ENCODE measurements around the gene AAK1.
A peak's percentile ranks its signal among the peaks of the same experiment; 100 is the strongest.
"Not testable (repeated sequence)": the region's sequence is repeated elsewhere in the genome, so short reads cannot be mapped to it uniquely, and the experiment has no call there.

The AAK1 gene

DNA sequence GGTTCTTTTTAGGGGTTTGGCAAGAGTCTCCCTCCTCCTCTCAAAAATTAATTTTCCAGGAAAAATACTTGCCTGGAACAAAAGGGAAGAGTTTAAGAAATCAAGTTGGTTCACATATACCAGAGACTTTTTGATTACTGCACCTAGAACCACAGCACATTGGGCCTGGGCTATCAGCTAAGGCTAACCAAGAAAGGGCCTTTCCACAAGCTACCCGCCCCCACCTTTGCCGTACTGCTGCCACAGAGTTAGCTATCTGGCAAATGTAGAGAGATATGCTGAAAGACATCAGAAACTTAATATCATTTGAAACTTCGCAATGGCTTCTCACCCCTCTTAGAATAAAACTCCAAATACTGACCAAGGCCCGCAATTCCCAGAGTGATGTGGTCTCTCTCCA, 76.9 kb downstream of the AAK1 start:
- DNase-seq, result no peak

DNA sequence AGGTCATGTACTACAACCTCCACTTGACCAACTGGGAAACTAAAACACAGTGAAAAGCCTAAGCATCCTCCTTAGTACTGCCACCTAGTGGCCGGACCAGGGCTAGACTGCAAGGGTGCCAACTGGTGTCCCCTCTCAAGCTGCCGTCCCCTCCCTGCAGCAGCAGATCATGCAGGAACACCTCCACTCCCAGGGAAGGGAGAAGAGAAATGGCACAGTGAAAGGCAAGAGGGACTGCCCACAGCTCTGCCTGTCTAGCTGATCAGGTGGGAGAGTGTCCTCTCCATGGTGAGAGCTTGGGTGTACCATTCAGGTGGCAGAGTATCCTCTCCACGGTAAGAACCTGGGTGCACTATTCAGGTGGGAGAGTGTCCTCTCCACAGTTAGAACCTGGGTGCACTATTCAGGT, 78.1 kb downstream of the AAK1 start:
- DNase-seq, result peak; percentile 27

DNA sequence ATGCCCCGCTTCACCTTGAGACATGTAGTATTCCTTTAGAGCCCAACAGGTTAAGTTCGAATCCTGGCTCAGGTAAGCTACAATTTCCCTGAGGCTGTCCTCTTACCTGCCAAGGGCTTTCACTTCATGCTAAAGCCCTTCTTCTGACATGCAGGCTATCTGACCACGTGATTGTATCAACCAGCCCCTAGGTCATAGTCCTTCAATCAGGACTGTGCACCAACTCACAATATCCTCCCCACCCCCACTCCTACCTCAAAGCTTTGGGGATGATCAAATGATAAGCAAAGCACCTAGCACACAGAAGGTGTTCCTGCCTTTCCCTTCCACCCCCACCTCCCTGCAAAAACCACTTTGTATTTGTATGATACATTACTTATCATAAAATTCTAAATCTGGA, 78.9 kb downstream of the AAK1 start:
- no peak for DNase-seq

DNA sequence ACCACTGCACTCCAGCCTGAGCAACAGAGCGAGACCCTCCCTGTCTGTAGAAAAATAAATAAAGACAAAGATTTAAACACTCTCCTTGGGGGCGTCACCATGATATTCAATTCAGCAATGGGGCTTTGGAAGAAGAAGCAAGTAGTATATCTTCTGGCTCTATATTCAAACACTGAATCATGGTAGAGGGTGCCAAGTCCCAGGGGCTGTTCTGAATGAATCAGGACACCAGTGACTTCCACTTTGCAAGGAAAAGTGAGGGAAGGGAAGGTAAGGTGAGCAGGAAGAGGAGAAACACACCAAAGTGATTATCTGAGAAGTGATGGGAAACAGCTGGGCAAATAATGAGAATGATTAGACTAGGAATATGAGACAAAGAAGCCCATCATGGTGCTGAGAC, 80.5 kb downstream of the AAK1 start:
- DNase-seq, result no peak

DNA sequence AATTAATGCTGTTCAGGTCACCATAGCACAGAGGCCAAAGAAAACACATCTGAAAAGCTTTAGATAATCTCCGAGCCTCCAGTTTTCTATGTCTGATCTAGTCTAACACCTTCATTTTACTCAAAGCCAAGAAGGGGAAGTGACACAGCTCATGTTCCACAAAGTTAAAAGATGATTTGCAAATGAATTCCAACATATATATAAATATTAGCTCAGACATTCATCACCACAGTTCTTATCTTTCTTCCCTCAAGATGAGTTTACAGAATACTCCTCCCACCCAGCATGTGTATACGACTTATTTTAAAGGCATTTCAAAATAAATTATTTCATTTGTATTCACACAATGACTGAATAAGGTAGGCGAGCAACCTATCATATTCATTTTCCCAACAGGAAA, 82.4 kb downstream of the AAK1 start:
- DNase-seq, result no peak

DNA sequence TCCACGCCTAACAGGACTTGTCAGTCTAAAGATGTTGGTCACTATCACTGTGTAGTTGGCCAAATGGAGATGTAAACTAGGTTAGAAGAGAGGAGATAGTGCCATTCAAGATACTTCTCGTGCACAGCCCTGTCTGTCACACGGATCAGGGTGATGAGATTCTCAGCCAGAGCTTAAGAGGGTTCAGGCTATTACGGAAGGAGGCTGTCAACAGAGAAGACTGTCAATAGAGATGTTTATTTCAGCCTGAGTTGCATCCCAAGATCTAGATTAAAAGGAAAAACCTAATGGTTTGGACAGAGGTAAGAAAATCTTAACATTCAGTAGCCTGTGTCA, 83.4 kb downstream of the AAK1 start:
- DNase-seq, result no peak

DNA sequence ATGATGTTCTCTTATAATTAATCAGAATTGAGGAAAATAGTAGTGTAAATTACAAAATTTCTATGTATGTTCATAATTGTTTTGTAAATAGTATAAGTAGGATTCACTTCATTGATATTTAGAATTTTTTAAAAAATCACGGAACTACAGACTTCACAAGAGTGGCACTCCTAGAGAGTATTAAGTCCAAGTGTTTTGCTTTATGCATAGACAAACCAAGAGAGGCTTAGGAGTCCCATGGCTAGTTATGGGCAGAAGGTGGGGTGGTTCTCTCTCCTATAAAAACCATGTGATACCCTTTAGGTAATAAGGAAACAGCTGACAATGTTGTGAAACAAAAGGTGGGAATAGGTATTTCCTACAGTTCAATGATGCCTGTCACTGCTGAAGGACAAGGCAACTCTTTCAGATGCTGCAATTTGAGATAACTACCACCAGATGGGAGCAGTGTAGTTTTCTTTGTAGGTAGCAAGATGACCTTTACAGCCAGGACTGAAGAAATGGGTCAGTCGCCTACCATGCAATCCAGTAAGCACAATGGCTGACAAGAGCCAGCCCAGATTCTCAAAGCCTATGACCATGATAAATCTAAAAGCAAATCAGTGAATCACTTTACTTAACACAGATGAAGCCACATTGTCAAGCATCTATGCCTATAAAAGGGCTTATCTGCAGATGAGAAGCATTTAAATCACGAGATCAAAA, 83.9 kb downstream of the AAK1 start:
- DNase-seq, result peak; percentile 35

DNA sequence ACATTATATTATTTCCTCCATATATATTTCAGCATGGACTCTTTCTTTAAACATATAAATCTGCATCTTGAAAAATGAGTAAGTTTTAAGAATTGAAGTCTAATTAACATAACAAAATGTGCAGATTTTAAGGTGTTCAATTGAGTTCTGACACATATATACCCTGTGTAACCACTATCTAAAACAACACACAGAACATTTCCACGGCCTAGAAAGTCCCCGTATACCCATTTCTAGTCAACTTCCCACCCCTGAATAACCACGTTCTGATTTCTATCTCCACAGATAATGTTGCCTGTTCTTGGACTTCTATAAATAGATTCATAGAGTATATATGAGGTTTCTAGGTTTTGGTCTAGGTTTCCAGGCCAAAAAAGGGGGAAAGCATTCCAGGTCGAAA, 87.5 kb downstream of the AAK1 start:
- no peak for DNase-seq

DNA sequence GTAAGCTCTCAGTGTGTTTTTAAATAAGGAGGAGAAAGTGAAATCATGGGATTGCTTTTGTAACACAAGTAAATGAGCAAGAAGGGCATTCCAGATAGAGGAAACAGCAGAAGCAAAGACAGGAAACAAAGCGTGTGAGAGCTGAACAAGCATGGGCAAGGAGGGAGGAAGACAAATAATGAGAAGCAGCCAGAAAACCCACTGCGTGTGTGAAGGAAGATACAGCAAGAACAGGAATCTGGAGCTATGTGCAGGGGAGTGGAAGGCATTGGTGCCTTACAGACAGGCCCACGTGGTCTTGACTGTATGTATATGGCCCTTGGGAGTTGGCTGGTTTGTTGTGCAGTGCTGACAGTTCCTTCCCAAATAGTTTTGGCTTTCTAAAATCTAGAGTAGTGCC, 88.6 kb downstream of the AAK1 start:
- DNase-seq, result peak; percentile 73

DNA sequence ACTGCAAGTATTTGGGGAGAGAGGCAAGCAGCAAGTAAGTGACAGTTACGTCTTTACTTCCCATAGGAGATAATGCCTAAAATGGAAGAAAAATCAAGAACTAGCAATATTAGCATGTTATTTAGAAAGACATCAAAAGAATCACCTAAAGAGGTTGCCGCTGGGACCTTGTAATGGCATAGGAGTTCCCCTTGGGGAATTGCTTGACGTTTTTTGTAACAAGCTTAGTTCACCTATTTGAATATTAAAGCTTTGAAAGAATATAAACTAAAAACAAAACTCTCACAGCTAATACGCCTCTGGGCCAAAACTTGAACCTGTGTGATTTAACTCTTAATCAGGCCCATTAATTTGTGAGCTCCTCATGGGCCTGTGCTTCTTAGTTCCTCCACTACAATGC, 89.0 kb downstream of the AAK1 start:
- DNase-seq, result no peak

DNA sequence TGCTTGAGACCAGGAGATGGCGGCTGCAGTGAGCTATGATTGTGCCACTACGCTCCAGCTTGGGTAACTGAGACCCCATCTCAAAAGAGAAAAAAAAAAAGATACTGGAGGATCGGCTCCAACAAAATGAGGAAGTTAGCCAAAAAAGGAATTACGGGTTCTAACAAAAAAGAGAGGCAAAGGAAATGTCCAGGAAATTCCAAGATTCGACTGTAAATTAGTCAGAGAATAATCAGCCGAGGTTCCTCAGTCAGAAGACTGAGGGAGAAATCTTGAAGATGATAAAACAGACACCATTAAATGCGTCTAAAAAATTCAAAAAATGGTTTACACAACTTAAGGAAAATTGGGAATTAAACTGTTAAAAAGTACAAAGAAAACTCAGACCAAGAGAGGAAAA, 89.5 kb downstream of the AAK1 start:
- no peak for DNase-seq

DNA sequence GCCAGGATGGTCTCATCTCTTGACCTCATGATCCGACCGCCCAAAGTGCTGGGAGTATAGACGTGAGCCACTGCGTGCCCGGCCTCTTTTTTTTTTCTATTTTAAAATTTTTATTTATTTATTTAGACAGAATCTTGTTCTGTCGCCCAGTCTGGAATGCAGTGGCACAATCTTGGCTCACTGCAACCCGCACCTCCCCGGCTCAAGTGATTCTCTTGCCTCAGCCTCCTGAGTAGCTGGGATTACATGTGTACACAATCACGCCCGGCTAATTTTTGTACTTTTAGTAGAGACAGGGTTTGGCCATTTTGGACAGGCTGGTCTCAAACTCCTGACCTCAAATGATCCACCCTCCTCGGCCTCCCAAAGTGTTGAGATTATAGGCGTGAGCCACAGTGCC, 93.0 kb downstream of the AAK1 start:
- DNase-seq, result not testable (repeated sequence)

DNA sequence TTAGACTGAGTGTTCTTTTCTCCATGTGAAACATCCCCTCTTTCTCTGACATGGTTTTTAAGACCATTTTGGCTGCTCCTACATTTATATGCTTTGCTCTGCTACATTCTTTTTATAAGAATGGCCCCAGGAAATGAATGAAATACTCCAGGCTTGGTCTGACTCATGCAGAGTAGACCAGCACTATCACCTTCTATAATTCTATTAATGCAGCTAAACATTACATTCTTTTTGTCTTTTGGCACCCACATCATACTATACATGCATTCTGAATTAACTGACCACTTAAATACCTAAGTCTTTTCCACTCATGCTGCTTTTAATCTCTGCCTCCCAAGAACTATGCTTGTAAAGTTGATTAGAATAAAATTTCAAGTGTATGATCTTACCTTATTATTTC, 94.1 kb downstream of the AAK1 start:
- DNase-seq, result no peak

DNA sequence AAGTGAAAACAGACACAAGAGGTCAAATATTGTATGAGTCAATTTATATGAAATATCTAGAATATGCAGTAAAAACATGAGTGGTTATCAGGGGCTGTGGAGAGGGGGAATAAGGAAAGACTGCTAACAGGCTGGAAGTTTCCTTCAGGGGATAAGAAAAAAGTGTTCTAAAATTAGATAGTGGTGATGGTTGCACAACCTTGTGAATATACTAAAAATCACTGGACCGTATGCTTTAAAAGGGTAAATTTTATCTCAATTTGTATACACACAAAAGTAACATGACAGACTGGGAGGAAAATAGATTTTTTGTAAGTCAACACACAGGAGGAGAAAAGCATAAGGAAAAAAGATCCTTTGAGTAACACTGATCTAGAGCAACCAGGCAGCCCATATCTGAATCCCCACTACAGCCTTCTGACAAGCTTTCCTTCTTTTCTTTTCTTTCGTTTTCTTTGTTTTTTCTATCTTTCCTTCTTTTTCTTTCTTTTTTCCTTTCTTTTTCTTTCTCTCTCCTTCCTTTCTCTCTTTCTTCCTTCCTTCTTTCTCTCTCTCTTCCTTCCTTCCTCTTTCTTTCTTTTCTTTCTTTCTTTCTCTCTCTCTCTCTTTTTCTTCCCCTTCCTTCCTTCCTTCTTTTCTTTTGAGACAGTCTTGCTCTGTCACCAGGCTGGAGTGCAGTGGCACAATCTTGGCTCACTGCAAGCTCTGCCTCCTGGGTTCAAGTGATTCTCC, 95.4 kb downstream of the AAK1 start:
- DNase-seq, result no peak

DNA sequence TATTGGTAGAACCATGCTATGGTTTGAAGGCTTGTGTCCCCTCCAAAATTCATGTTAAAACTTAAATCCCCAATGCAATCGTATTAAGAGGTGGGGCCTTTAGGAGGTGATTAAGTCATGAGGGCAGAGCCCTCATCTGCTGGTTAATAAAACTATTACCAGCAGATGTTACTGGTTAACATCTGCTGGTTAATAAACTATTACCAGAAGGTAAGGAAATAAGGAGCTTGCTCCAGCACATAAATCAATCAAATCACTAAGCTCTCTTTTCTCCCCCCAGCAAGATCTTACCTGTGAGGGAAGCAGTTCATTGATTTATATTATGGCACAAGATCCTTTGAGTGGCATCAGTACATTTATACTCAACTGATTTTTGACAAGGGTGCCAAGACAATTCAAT, 96.9 kb downstream of the AAK1 start:
- DNase-seq, result no peak

DNA sequence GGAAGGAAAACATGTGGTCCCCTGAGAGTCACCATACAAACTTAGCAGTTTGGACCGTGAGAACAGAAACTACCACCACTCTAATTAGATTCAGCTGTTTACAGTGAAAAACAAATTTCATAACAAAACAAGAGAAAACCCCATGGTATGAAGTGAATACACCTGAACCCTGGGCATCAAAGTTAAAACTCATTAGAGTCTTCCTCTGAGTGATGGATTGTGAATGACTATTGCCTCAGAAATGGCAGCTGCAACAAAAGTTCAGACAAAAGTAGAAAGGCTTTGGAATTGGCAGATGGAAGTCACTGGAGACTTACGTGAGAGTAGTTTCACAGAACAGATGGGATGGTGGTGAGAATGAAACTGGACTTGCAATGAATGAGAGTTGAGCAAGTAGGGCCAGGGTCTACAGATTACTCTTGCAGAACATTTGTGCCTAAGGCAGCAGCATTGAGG, 98.0 kb downstream of the AAK1 start:
- no peak for DNase-seq

DNA sequence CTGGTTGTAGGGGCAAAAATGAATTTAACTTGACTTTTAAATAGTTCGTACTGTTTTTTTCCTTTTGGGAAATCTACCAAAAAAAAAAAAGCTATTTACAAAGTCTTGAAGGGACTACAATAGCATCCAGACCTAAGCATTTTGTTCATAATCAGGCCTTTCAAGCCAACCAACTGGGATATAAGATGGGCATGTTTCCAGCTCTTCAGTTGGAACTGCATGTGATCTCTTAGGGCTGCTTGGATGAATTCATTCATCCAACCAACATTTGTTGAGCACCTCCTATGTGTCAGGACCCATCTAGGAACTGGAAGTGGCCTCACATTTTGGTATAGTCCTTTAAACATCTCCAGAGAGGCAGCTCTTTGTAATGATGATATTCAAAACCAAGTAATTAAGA, 98.6 kb downstream of the AAK1 start:
- DNase-seq, result no peak

DNA sequence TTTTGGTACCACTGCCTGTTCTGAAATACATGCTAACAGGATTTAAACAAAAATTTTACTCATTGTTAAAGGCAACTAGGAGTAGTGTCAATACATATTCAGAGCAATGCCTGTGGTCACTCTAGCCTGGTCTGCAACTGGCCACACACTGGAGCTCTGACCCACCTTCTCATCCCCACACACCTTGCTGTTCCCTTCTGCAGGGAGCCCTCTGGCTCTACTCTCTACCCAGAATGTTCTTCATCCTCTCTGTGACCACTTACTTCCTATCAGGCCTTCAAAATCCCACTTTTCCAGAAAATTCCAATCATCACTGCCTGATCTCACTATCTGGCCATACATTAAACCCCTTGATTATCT, 104.0 kb downstream of the AAK1 start:
- no peak for DNase-seq

DNA sequence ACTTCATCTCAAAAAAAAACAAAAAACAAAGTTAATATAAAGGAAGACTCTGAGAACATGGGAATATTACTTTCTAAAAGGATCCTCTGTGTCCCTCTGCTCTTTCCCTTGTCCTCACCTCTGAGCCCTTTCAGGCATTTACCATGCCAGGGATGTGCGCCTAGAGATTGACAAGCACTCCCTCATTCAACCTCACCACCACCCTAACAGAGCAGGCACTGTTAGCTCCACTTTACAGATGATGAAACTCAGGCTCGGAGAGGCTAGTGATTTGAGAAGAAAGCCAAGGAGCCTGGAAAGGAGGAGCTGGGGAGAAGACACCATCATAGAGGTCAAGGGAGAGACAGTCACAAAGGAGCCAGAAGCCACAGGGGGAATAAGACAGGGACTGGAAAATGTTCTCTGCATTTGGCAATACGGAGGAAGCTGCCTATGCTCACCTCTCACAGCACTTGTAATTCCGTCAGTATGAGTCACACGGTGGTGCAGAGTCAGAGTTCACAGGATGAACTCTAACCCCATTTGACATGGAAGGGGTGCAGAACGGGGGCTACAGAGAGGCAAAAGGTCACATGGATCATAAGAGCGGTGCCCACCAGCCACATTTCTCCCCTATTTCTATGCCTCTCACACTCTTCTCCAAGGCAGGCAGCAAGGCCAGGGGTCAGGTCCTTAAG, 104.5 kb downstream of the AAK1 start:
- no peak for DNase-seq

DNA sequence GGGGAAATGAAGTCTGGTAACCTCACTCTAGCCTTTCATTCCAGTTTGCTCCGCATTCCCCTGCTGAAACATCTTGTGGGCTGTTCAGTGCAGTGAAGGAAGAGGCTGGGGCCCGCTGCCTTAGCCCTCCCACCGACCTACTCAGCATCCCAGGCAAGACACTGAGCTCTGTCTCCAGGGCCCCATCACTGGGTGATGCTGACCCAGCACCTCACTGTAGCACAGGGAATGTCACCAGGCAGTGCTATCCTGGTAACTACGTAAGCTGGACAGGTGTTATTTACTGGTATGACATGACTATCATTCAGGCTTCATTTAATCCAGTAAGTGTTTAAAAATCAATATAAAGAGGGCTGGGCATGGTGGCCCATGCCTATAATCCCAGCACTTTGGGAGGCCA, 105.3 kb downstream of the AAK1 start:
- no peak for DNase-seq

DNA sequence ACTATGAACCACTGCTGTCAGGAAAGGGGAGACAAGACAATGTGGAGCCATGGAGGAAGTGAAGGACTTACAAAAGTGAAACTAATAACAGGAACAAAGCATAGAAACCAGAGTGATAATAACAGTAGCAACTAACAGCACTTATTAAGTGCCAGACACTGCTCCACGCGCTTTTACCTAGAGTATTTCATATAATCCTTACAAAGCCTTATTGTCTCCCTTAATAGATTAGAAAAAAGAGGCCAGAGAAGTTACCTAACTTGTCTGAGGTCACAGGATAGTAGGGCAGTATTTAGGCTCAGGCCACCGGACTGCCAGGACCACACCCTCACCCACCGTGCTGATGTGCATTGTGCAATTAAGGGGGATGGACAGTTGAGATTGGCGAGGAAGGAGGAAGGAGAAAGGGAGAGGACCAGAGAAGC, 107.7 kb downstream of the AAK1 start:
- no peak for DNase-seq

DNA sequence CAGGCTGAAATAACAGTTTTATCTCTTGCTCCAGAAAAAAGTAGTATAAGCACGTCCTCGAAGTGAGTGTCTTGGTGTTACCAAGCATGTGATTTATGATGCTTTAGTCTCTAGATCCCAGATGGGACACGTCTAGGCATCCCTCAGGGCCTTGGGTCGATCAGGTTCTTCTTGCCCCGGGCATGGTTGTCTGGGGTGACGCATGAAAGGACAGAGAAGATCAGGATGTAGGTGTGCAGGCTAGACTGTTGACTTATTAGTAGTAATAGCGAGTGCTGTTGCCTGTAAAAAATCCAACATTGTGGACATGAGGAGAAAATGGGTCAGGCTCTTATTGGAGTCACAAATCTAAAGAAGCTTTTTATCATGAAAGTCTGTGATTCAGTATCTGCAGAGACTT, 112.4 kb downstream of the AAK1 start:
- DNase-seq, result no peak

DNA sequence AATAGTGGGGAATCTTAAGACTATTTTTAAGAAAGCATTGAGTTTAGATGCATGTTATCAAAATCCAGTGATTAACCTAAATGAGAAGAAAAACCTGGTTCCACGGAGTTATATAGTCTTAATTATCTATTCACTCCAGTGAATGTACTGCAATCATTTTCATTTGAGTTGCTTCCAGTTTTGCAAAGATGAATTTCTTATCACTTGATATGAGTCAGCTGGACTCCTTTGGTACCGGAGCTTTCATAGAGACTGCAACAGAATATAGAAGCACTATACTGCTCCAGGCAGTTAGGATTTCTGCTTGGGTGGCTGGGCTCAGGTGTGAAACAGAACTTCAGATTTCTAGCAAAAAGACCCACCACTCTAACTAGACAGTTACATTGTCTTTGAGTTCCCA, 114.1 kb downstream of the AAK1 start:
- DNase-seq, result no peak

DNA sequence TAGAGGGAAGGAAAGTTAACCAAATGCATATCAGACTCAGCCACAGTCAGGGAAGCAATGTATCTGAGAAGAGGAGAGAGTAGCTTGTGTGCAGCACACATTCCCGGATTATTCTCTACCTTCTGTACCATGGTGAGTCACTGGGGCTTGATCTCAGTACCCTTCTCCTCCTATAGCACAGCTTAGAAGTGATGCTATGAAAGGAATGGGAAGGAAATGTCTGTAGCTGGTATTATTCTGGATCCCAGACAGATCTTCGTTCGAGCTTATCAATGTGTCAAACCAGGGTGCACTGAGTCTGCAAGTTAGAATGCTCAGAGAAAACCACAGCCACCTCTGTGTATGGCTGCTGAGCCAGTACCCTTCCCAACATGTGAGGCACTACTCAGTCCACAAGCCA, 118.3 kb downstream of the AAK1 start:
- DNase-seq, result no peak

DNA sequence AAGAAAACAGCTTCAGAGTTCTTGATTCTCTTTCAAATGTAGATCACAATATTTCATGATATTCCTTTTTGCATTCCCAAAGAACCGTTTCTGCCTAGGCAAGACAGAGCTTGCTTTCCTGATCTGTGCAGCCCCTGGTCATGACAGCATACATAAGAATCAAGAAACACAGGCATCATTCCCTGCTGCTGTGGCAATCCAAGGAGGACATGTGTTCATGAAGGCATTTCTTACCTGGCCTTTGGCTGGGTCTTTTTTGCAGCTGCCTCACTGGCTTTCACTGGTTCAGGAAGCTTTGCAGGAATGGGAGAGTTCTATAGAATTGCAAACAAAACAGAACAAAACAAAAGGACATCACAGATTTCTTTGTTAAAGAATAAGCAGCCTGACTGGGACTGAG, 118.7 kb downstream of the AAK1 start:
- no peak for DNase-seq

Measured in GDM1 (cell line).